ENCODE measurements around the gene SERPINB3.
"Not testable (repeated sequence)": the region's sequence is repeated elsewhere in the genome, so short reads cannot be mapped to it uniquely, and the experiment has no call there.

SERPINB3 gene

DNA sequence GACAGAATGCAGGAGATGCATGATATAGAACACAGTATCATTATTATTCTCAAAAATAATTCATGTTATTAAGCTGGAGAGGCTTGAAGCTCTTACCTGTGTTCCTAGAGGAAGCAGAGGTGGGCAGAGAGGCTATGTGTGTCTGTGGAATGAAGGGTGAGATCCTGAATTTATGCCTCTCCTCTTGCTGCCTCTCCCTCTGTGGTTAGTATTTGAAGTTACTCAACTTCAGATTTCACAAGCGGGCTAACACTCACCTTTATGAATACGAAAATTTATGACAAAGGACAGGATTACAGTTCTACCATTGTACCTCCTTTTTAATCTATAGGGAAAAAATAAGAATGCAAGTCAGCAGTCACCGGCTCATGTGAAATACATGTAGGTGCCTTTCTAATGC lies at the start of gene SERPINB3:
TSS of gene SERPINB3 (minus strand) at position 144 of the 400 bp plus-strand sequence. CDS start 677 bp downstream, outside the sequence.
- DNase-seq (ENCODE audit: low spot score) = not testable (repeated sequence)

DNA sequence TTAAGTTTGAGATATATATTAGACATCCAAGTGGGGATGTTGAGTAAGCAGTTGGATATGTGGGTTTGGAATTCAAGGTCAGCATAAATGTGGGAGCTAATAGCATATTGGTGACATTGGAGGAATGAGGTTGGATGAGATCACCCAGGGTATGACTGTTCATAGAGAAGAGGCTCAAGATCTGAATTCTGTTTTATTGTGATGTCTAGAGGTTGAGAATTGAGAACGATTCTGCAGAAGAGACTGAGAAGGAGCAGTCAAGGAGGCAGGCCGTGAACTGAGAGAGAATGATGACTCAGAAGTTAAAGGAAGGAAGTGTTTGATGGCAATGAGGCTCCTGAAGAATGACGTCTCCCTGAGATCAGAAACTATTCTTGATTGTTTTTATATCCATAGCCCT lies 47.0 kb upstream of the SERPINB3 start:
- DNase-seq (ENCODE audit: low spot score) = no peak

- DNase-seq (ENCODE audit: low spot score) = no peak
Measured at GRCh38 chr18:63707816-63708215, 46.1 kb upstream of the SERPINB3 start.

DNA sequence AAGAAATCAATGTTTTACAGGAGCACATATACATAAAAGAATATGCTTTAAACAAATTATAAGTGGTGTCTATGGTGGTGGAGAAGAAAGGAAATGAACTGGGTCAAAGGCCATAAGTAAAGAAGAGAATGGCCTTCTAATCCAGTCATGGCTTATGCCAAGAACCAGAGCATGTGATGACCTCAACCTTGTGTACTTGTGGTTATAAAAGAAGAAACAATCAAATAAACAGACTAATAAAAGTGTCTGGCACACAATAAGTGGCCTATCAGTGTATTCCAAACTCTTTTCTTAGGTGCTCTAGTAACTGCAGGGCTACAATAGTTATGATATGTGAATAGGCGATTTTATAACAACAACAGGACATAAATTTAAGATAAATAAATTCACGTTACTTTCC lies 43.7 kb upstream of the SERPINB3 start:
- DNase-seq (ENCODE audit: low spot score) = no peak

DNA sequence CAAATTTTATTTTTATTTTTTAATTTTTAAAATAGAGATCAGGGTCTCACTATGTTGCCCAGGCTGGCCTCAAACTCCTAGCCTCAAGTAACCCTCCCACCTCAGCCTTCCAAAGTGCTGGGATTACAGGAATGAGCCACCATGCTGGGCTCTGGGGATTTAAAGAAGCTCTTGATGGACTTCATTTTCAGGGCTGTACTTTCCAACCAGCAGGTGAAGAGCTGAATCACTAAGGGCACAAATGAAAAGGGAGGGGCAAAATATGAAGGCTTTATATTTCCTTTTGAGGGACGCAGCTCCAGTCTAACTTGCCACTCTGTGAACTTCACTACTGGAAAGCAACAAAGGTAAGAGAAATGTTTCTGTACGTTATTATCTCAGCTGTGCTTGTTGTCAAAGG lies 41.0 kb upstream of the SERPINB3 start, which contains the start of gene SERPINB11:
TSS of gene SERPINB11 (plus strand) at position 301 of the 400 bp plus-strand sequence. CDS start 7,234 bp downstream, outside the sequence.
- no peak for DNase-seq (ENCODE audit: low spot score)

DNA sequence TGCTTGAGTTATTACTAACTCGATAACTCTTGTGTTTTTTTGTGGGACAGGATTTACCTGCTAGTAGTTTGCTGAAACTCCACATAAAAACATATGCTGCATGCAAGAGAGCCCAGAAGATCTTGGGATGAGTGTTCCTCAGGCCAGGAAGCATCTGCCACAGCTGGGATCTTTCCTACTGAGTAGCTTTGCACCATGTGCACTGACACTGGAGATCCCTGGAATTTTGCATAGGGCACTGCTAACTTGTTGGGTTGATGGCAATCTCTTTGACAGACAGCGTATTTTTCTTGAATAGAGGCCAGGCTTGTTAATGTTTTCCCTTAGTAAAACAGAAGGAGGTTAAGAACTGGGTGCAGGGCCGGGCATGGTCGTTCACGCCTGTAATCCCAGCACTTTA lies 40.3 kb upstream of the SERPINB3 start:
- DNase-seq (ENCODE audit: low spot score) = no peak

DNA sequence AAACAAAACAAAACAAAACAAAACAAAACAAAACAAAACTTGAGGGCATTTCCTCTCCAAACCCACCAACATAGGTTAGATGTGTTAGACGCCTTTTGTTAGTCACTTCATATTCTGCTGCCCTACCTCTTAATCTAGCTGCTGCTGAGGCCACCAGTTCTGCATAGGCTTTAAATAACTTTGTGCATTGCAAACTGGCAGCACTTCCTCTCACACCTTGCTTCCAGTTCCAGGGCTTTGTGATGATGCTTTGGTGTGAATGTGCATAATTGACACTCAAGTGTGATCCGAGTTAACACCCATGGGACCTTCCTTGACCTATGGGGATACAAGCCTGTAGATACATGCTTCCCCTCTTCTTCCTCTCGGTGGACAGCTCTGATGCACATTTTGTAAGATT lies 38.8 kb upstream of the SERPINB3 start:
- DNase-seq (ENCODE audit: low spot score) = no peak

- DNase-seq (ENCODE audit: low spot score) = no peak
Measured at GRCh38 chr18:63697097-63697660, 35.5 kb upstream of the SERPINB3 start.

DNA sequence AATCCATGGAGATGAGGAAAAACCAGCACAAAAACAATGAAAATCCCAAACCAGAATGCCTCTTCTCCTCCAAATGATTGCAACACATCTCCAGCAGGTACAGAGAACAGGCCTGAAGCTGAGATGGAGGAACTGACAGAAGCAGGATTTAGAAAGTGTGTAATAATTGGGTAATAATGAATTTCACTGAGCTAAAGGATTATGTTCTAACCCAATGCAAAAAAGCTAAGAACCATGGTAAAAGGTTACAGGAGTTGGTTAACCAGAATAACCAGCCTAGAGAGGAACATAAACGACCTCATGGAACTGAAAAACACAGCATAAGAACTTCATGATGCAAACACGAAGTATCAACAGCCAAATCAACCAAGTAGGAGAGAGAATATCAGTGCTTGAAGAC lies 27.4 kb upstream of the SERPINB3 start:
- no peak for DNase-seq (ENCODE audit: low spot score)

GRCh38 chr18:63686871-63687270 lies 25.2 kb upstream of the SERPINB3 start:
- DNase-seq (ENCODE audit: low spot score) = no peak

DNA sequence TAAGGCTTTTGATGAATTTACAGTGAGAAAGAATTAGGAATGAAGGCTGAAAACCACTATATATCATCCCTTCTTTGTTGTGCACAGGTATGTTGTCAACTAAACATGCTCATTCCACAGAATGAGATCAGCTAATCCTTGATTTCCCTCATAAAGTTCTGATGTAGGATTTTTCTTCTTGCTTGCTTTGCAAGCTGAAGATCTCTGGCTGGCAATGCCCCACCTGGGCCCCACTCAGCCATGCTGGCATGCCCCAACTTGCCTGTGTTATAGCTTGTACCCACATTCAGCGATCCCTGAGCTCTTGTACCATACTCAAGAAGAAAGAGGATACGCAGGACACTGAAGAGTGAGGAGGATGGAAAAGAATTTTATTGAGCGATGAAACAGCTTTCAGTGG lies 23.0 kb upstream of the SERPINB3 start:
- DNase-seq (ENCODE audit: low spot score) = no peak

GRCh38 chr18:63683890-63684289 lies 22.2 kb upstream of the SERPINB3 start:
- no peak for DNase-seq (ENCODE audit: low spot score)

- no peak for DNase-seq (ENCODE audit: low spot score)
Measured at GRCh38 chr18:63683152-63683551, 21.5 kb upstream of the SERPINB3 start.

DNA sequence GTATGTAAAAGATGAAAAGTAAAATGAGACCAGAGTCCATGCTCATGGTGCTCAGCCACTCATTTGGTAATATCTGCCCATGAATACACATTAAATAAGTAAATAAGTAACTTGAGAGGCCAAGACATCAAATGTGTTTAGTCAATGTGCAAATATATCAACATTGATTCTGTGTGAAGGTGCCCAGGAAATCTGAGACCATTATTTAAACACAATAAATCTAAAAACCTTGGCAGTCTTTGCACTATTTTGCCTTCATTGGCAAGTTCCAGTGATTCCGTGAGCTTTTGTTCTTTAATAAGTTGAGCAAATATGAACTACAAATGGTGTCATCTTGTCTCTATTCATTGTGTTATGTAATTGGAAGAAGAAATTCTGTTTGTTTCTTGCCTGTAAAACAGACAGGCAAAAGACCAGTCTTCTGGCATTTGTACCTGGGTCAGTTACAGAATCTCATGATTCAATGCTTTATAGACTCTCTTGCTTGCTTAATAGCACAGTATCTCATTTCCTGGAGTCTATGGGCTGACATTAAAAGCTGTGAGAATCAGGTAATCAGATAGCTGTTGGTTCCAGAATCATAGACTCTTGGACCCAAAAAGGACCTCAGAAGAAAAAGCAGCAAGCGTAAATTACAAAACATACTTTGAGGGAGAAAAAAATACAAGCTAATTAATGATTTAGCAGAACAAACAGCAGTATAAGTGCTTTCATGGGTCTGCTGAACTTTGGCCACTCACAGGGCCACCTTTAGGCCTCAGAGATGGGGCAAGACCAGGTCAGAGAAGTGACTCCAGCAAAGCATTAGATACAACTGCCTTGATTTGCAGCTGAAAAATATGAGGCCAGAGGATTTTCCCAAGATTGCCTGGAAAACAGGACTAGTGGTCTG lies 20.0 kb upstream of the SERPINB3 start:
- no peak for DNase-seq (ENCODE audit: low spot score)

DNA sequence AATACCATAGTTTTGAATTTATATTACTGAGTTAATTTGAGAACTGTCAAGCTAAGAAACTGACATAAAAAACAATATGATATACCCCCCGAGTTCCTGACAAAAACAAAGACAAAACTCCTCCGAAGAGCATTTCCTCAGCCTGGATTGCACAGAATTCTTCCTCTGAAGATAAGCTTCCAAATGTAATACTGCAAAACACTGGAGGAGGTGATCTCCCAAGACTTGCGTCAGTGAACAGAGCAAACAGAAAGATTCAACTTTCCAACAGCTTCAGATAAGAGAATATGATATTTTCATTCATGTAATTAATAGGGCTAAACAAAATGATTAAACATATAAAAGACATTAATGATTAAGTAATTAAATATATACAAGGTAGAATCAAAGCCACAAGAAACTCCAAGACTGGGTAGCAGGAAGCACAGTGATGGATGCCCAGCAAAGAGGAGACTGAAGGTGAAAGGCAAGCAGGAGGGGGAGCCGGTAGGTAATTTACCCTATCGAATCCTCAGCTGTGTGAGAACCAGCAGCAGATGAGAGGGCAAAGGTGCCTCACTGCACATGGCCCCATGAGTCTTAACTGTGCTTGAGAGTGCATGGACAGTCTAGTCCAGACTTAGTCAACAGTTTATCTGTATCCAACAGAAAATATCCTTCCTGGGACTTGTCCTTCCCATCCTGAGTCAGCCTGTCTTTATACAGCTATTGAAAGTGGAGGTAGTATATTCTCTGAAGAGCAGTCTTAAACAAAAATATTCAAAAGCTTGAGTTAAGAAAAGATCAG lies 18.3 kb upstream of the SERPINB3 start:
- no peak for DNase-seq (ENCODE audit: low spot score)

DNA sequence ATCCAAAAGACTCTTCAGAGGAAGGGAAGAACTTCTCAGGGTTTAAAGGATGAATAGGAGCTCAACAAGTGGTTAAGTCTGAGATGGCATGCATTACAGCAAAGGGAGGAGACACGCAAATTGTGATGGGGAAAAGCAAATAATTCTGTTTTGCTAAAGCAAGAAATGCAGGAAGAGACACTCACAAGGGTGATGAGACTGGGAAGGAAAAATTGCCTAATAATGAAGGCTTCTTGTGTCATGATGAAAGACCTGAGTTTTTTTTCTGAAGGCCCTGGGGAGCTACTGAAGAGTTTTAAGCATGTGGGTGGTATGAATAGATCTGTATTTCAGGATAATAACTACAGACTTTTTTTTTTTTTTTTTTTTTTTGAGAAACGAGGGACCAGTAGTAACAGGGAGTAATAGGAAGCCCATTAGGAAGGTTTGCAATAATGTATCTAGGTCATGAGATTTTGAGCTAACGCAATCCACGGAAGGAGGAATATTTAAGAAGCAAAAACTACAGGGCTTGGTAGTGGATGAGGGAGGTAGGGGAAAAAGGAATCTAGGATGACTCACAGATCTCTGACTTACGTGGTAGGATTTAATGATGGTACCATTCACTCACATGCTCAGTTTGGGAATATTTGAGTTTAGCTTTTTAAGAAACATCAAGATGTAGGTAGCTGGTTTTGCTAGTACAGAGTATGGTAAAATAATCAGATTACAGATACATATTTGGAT lies 16.0 kb upstream of the SERPINB3 start:
- no peak for DNase-seq (ENCODE audit: low spot score)

GRCh38 chr18:63676526-63677323 lies 15.0 kb upstream of the SERPINB3 start:
- DNase-seq (ENCODE audit: low spot score) = no peak

GRCh38 chr18:63664571-63664970 lies 2.9 kb upstream of the SERPINB3 start:
- no peak for DNase-seq (ENCODE audit: low spot score)

- not testable (repeated sequence) for DNase-seq (ENCODE audit: low spot score)
Measured at GRCh38 chr18:63658920-63659319, 2.8 kb downstream of the SERPINB3 start.

DNA sequence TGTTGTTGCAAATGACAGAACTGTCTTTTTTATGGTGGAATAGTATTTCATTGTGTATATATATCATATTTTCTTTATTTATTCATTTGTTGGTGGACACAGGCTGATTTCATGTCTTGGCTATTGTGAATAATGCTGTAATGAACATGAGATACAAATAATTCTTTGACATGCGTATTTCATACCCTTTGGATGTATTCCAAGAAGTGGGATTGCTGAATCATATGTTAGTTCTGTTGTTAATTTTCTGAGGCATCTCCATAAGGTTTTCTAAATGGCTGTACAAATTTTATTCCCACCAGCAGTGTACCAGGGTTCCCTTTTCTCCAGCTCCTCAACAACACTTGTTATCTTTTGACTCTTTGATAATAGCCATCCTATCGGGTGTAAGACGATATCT lies 11.4 kb downstream of the SERPINB3 start:
- DNase-seq (ENCODE audit: low spot score) = not testable (repeated sequence)

DNA sequence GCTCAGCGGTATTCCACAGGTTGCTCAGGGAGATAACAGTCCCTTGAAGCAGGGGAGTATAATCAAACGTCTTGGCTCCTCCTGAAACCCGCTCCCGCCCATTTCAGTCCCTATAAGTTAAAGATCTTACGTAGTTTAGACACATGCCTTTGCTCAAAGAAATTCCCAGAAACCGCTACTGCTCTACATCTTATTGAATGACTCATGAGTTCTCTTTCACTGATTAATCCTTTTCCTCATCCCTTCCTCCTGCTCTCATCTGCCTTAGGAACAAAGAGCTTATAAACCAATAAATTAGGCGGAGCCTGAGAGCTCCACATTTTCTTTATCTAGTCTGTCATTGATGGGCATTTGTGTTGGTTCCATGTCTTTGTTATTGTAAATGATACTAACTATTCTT lies 13.5 kb downstream of the SERPINB3 start:
- no peak for DNase-seq (ENCODE audit: low spot score)
